K562 (cell line): Measurements from ENCODE around the gene EXOC6. TPM values are rescaled to one million over a fixed set of nuclear protein-coding genes. Genes with fewer than 3 reads are reported as not detected.

Source experiments
- ARID1B ChIP-seq: fragments of 450-650 bp; IDR thresholded peaks from 2 replicates; pipeline ENCODE4 v1.6.1; 2016; ENCODE audit warnings: antibody characterized with exemption, mild to moderate bottlenecking, inconsistent platforms
- ATF1 ChIP-seq, 2 experiments: fragments of 450-650 bp in 1 of 2; IDR thresholded peaks; 2 replicates each; pipeline ENCODE4 v1.6.1; 2016; ENCODE audit warnings: missing compliant biosample characterization in 1 of 2, missing genetic modification characterization in 1 of 2
- CLOCK ChIP-seq: fragments of 250-450 bp; sonication (Bioruptor Pico); IDR thresholded peaks from 2 replicates; pipeline ENCODE4 v1.4.0; 2020; ENCODE audit warnings: mild to moderate bottlenecking, moderate library complexity, borderline replicate concordance
- GTF2F1 ChIP-seq: IDR thresholded peaks from 2 replicates; pipeline ENCODE4 v1.6.1; 2011; ENCODE audit warnings: low read depth, low read length, improper control_type of control experiment
- NRF1 ChIP-seq, 2 experiments: fragments of 450-650 bp; IDR thresholded peaks in 1 of 2; conservative IDR thresholded peaks in 1 of 2; 2 replicates each; pipeline ENCODE4 v1.6.1; 2014; ENCODE audit warnings: mild to moderate bottlenecking in 2 of 2
- REST ChIP-seq, 2 experiments: fragments of 450-650 bp; formaldehyde crosslinking in 1 of 2; IDR thresholded peaks; 2 replicates each; pipeline versions ENCODE4 v1.4.0 to v1.6.1; 2014 to 2020; ENCODE audit warnings: mild to moderate bottlenecking in 2 of 2, borderline replicate concordance in 1 of 2, low read depth in 1 of 2
- SIN3A ChIP-seq, 2 experiments: fragments of 150-350 bp in 1 of 2; IDR thresholded peaks; 2 replicates each; pipeline ENCODE4 v1.6.1; 2011 to 2016; ENCODE audit warnings: borderline replicate concordance in 2 of 2, low read depth in 2 of 2, low read length in 2 of 2, mild to moderate bottlenecking in 2 of 2, moderate library complexity in 2 of 2; ENCODE audit not compliant: control insufficient read depth in 1 of 2
- SLC30A9 ChIP-seq: fragments of 250-450 bp; sonication (Bioruptor Pico); IDR thresholded peaks from 2 replicates; pipeline ENCODE4 v1.8.0; 2022; ENCODE audit warnings: mild to moderate bottlenecking, moderate library complexity
- SMARCB1 ChIP-seq: IDR thresholded peaks from 2 replicates; pipeline ENCODE4 v1.6.1; 2011; ENCODE audit warnings: improper control_type of control experiment, low read depth; ENCODE audit not compliant: insufficient read length
- TBP ChIP-seq: optimal IDR thresholded peaks from 2 replicates; pipeline ENCODE3; 2011; ENCODE audit warnings: low read depth, low read length, improper control_type of control experiment
- ZFP36 ChIP-seq: fragments of 150-350 bp; IDR thresholded peaks from 2 replicates; pipeline ENCODE4 v1.6.1; 2018; ENCODE audit warnings: low read length, low read depth; ENCODE audit not compliant: partially characterized antibody
- ZHX1 ChIP-seq: fragments of 150-350 bp; conservative IDR thresholded peaks from 2 replicates; pipeline ENCODE4 v1.6.1; 2014; ENCODE audit warnings: low read length
- ZNF347 ChIP-seq: fragments of 450-650 bp; formaldehyde crosslinking; IDR thresholded peaks from 2 replicates; pipeline ENCODE4 v1.4.0; 2020; ENCODE audit warnings: low read depth, mild to moderate bottlenecking, moderate library complexity
- ZNF354B ChIP-seq: fragments of 250-450 bp; sonication (Bioruptor Pico); IDR thresholded peaks from 2 replicates; pipeline ENCODE4 v1.4.0; 2020
- polyA plus RNA-seq, 8 experiments: library from polyadenylated mRNA; depleted of rRNA in 4 of 8; stranded (reverse) in 5 of 8; unstranded in 3 of 8; fragments of >200 nt; fragmentation: Nextera tagmentation in 2 of 8; fragmentation: Illumina TruSeq in 1 of 8; extraction: Ambion mirVana in 2 of 8; extraction: Trizol in 1 of 8; gene quantifications; 2 replicates each; pipeline versions ENCODE4 v1.2.1 to v1.2.3, GENCODE V29; 2011 to 2014; ENCODE audit warnings: inconsistent platforms in 1 of 8, missing spikeins in 1 of 8
- total RNA-seq, 7 experiments: library from RNA; depleted of rRNA in 6 of 7; stranded (reverse); fragments of >200 nt in 6 of 7; fragmentation: Illumina TruSeq in 2 of 7; extraction: Trizol in 2 of 7; gene quantifications; 2 replicates each; pipeline versions ENCODE4 v1.2.1 to v1.2.3, GENCODE V29; 2011 to 2021; ENCODE audit warnings: low replicate concordance in 1 of 7

EXOC6 gene
- total and polyA plus RNA-seq, 9 of the 15 experiments (the other 6 are each of a cell fraction or from before 2014, with no cell fraction given), result 13.9 to 42.8 (median 24.9) TPM

- TF ChIP-seq REST (IDR thresholded peaks at IDR 0.05; ENCODE audit: borderline replicate concordance) (no peak), REST (CRISPR knock-in tag; IDR thresholded peaks at IDR 0.05; ENCODE audit: low read depth) (no peak), TBP (peak; percentile 35), GTF2F1 (no peak), SLC30A9 (CRISPR knock-in tag) (no peak), ZNF347 (CRISPR knock-in tag) (no peak), ZNF354B (CRISPR knock-in tag) (no peak), ZHX1 (no peak), CLOCK (CRISPR knock-in tag) (no peak), SIN3A (IDR thresholded peaks at IDR 0.05; ENCODE audit: borderline replicate concordance in 2 of 2, control insufficient read depth in 1 of 2, low read depth in 2 of 2, low read length in 2 of 2) (no peak), SMARCB1 (no peak), ATF1 (CRISPR knock-in tag; IDR thresholded peaks at IDR 0.05) (no peak), ATF1 (tag; IDR thresholded peaks at IDR 0.05) (no peak), ZFP36 (no peak), ARID1B (peak; percentile 83), NRF1 (conservative IDR thresholded peaks at IDR 0.05 in 1 of 2, IDR thresholded peaks at IDR 0.05 in 1 of 2) (no peak; a peak in 1 of 4 replicates)
These were observed 26.2 kb upstream of the EXOC6 start (continued) for GRCh38 chr10:92822060-92822634.
